Sigmoid colon (tissue), 7 donors: ENCODE results near the gene TGFBR1. TPM values are rescaled to one million over a fixed set of nuclear protein-coding genes. Genes with fewer than 3 reads are reported as not detected.

Experiments used
- DNase-seq: peaks from one replicate; pipeline ENCODE4 v3.0.0-alpha.2; 2019
- H3K27ac ChIP-seq, 4 donors: fragments of 200-600 bp; sonication (generic); one replicate each; pipeline ENCODE4 v1.5.1; 2016 to 2019; ENCODE audit warnings: mild to moderate bottlenecking in 1 of 4
- H3K27me3 ChIP-seq, 3 donors: fragments of 200-600 bp; sonication (generic); one replicate each; pipeline ENCODE4 v1.5.1; 2019; ENCODE audit warnings: mild to moderate bottlenecking in 1 of 3
- H3K36me3 ChIP-seq, 4 donors: fragments of 200-600 bp; sonication (generic); one replicate each; pipeline ENCODE4 v1.5.1; 2016 to 2019
- H3K4me1 ChIP-seq, 4 donors: fragments of 200-600 bp; sonication (generic); one replicate each; pipeline ENCODE4 v1.5.1; 2017 to 2019
- H3K4me3 ChIP-seq, 4 donors: fragments of 200-600 bp; sonication (generic); one replicate each; pipeline ENCODE4 v1.5.1; 2017 to 2019; ENCODE audit warnings: mild to moderate bottlenecking in 2 of 4, moderate library complexity in 1 of 4
- H3K9me3 ChIP-seq, 4 donors: fragments of 200-600 bp in 3 of 4; sonication (generic) in 3 of 4; one replicate each; pipeline versions ENCODE4 v1.5.1 to v1.6.1; 2013 to 2019
- CTCF ChIP-seq, 4 experiments: fragments of 450-650 bp in 3 of 4; fragments of 200-600 bp in 1 of 4; IDR thresholded peaks; one replicate each; pipeline ENCODE4 v1.5.1; 2016 to 2019; ENCODE audit warnings: antibody characterized with exemption in 4 of 4, mild to moderate bottlenecking in 3 of 4, moderate library complexity in 2 of 4
- EP300 ChIP-seq, 4 donors: sonication (generic); formaldehyde crosslinking; IDR thresholded peaks; one replicate each; pipeline ENCODE4 v1.6.1; 2017; ENCODE audit warnings: antibody characterized with exemption in 4 of 4
- POLR2A ChIP-seq, 2 donors: fragments of 450-650 bp; IDR thresholded peaks; one replicate each; pipeline ENCODE4 v1.6.1; 2016; ENCODE audit warnings: antibody characterized with exemption in 2 of 2, mild to moderate bottlenecking in 2 of 2, moderate library complexity in 2 of 2
- POLR2AphosphoS5 ChIP-seq, 4 donors: sonication (generic); formaldehyde crosslinking; IDR thresholded peaks; one replicate each; pipeline ENCODE4 v1.6.1; 2017; ENCODE audit warnings: antibody characterized with exemption in 4 of 4
- WGBS, 2 donors: extraction: QIAGEN DNeasy Blood & Tissue Kit; methylation state at CpG; one replicate each; pipeline ENCODE4 v1.1.7; 2013; 5-methylcytosine and 5-hydroxymethylcytosine counted together
- intact Hi-C: fragments of 100-400 bp; cut with DNase I; formaldehyde crosslinking; loops from one replicate; pipeline ENCODE4 v1.15.1; 2023
- polyA plus RNA-seq, 3 donors: library from polyadenylated mRNA; stranded (reverse); fragments of 200-250 nt; gene quantifications; one replicate each; pipeline ENCODE4 v1.2.3, GENCODE V29; 2013
- small RNA-seq, 3 donors: library from RNA; depleted of rRNA; stranded (forward); fragments of <200 nt; gene quantifications; one replicate each; pipeline ENCODE3, GENCODE V24; 2016
- total RNA-seq, 4 donors: library from RNA; depleted of rRNA; stranded (reverse); fragments of >200 nt; gene quantifications; one replicate each; pipeline ENCODE4 v1.1.0, GENCODE V29; 2016
- donor health status: healthy with polysubstance abuse.
- donor health status: Bipolar disorder and iron deficiency.
- donor health status: healthy.

The TGFBR1 gene
- total and polyA plus RNA-seq, 7 donors, result 3.9 to 84.3 (median 48.4) TPM

- Histone ChIP-seq H3K4me1 (no peaks in the 10 kb centered on the region), H3K27me3 (no peaks in the 10 kb centered on the region), H3K4me3 (no peak overlapping the region), H3K9me3 (no peaks in the 10 kb centered on the region), H3K36me3 (no peaks in the 10 kb centered on the region), H3K27ac (no peak overlapping the region)
- intact Hi-C loops, result no loop called here
- WGBS, 2 donors, result 87 to 90% methylated on average over 5 of the region's 5 CpGs
- TF ChIP-seq CTCF (IDR thresholded peaks at IDR 0.05) (no peak), POLR2AphosphoS5 (IDR thresholded peaks at IDR 0.05) (no peak), POLR2A (IDR thresholded peaks at IDR 0.05) (no peak), EP300 (IDR thresholded peaks at IDR 0.05) (no peak)
- no peak for DNase-seq
Observed at GRCh38 chr9:99201603-99202002, 96.7 kb downstream of the TGFBR1 start.

Small RNA genes within 50 kb of the gene (small RNA-seq; reads per million reads assigned to genes)
- gene RN7SL794P, result 0 reads per million in 3 donors
- gene RNA5SP290, result 0 to 0.07 (median 0) reads per million in 3 donors

Other genes starting within 250 kb of the TGFBR1 start
- 100 to 1,000 TPM in 1 of 4 donors, 10 to 100 TPM in 3; 21.4 to 104 (median 58.0) TPM for gene COL15A1, start 161.2 kb upstream of the TGFBR1 start, total RNA-seq
- 1 to 10 TPM in 2 of 3 donors, under 1 TPM in 1; under 0.01 to 7.1 (median 1.8) TPM for gene COL15A1, start 161.2 kb upstream of the TGFBR1 start, polyA plus RNA-seq
- 10 to 100 TPM; 15.1 to 25.0 (median 18.8) TPM for gene ALG2, start 116.8 kb downstream of the TGFBR1 start, total RNA-seq
- gene ALG2, start 116.8 kb downstream of the TGFBR1 start, polyA plus RNA-seq, result 10 to 100 TPM in 1 of 3 donors, 1 to 10 TPM in 2; 8.4 to 24.2 (median 9.7) TPM
- gene SEC61B, start 117.2 kb downstream of the TGFBR1 start, total RNA-seq, result 10 to 100 TPM; 37.1 to 70.3 (median 49.9) TPM
- 100 to 1,000 TPM; 286 to 343 (median 301) TPM for gene SEC61B, start 117.2 kb downstream of the TGFBR1 start, polyA plus RNA-seq